Natural killer cell (primary cell): ENCODE measurements around the gene KLHL42. TPM values are rescaled to one million over a fixed set of nuclear protein-coding genes. Genes with fewer than 3 reads are reported as not detected.

Experiments
- ATAC-seq, 3 donors: fragments of 150-1000 bp in 2 of 3; fragments of 200-7000 bp in 1 of 3; cut with Tn5 transposase; 1 replicate in 1 of 3; 2 replicates in 2 of 3; pipeline ENCODE4 v1.10.0; 2021; ENCODE audit warnings: mild to moderate bottlenecking in 2 of 3, moderate library complexity in 2 of 3
- DNase-seq, 2 donors: peaks; one replicate each; pipeline versions ENCODE4 v3.0.0 to v3.0.0-alpha.2; 2013 to 2021; ENCODE audit warnings: mixed read lengths in 1 of 2
- H3K27ac ChIP-seq: one replicate; pipeline ENCODE4 v1.5.1; 2013; ENCODE audit warnings: mild to moderate bottlenecking, low read length
- H3K27me3 ChIP-seq: one replicate; pipeline ENCODE4 v1.6.1; 2013; ENCODE audit warnings: low read length; ENCODE audit not compliant: control insufficient read depth, insufficient read depth
- H3K36me3 ChIP-seq: one replicate; pipeline ENCODE4 v1.6.1; 2013; ENCODE audit warnings: low read length; ENCODE audit not compliant: control insufficient read depth, insufficient read depth
- H3K4me1 ChIP-seq: one replicate; pipeline ENCODE4 v1.6.1; 2013; ENCODE audit warnings: low read length; ENCODE audit not compliant: control insufficient read depth, insufficient read depth
- H3K4me3 ChIP-seq: one replicate; pipeline ENCODE4 v1.5.1; 2013; ENCODE audit warnings: low read length
- H3K9me3 ChIP-seq: one replicate; pipeline ENCODE4 v1.6.1; 2013; ENCODE audit warnings: low read length; ENCODE audit not compliant: control insufficient read depth, insufficient read depth
- H3K27ac Mint-ChIP-seq, 2 donors: one replicate each; pipeline ENCODE4 v1.8.0; 2022; ENCODE audit warnings: mild to moderate bottlenecking in 2 of 2, mixed read lengths in 2 of 2, moderate library complexity in 1 of 2
- H3K27me3 Mint-ChIP-seq, 2 donors: one replicate each; pipeline ENCODE4 v1.8.0; 2022; ENCODE audit warnings: low read depth in 2 of 2, mixed read lengths in 2 of 2
- H3K36me3 Mint-ChIP-seq: one replicate; pipeline ENCODE4 v1.8.0; 2022; ENCODE audit warnings: mixed read lengths
- H3K4me1 Mint-ChIP-seq, 2 donors: one replicate each; pipeline ENCODE4 v1.8.0; 2022; ENCODE audit warnings: mixed read lengths in 2 of 2
- H3K4me3 Mint-ChIP-seq: one replicate; pipeline ENCODE4 v1.8.0; 2022; ENCODE audit warnings: mild to moderate bottlenecking, moderate library complexity, mixed read lengths
- H3K9me3 Mint-ChIP-seq, 2 donors: one replicate each; pipeline ENCODE4 v1.8.0; 2022; ENCODE audit warnings: mixed read lengths in 2 of 2
- WGBS: methylation state at CpG from one replicate; pipeline ENCODE4 v1.1.7; 2013; ENCODE audit warnings: missing lambda C conversion rate; ENCODE audit not compliant: insufficient coverage; 5-methylcytosine and 5-hydroxymethylcytosine counted together
- intact Hi-C: fragments of 100-400 bp; cut with micrococcal nuclease; formaldehyde crosslinking; loops from one replicate; pipeline ENCODE4 v1.14.2; 2022
- total RNA-seq, 4 donors: library from RNA; stranded (reverse); fragments of 120-200 nt in 1 of 4; gene quantifications; one replicate each; pipeline versions ENCODE4 v1.2.3 to v1.2.4, GENCODE V29; 2013 to 2022
- TF ChIP-seq, protein P1 (sequence below): fragments of 200-600 bp; IDR thresholded peaks from one replicate; pipeline ENCODE4 v1.8.0; 2022; ENCODE audit warnings: antibody characterized with exemption

KLHL42 gene
- total RNA-seq, 3 donors from 2014 or later (not counting 1 experiment from before 2014, with no cell fraction given): 11.3 to 18.8 (median 14.7) TPM

DNA sequence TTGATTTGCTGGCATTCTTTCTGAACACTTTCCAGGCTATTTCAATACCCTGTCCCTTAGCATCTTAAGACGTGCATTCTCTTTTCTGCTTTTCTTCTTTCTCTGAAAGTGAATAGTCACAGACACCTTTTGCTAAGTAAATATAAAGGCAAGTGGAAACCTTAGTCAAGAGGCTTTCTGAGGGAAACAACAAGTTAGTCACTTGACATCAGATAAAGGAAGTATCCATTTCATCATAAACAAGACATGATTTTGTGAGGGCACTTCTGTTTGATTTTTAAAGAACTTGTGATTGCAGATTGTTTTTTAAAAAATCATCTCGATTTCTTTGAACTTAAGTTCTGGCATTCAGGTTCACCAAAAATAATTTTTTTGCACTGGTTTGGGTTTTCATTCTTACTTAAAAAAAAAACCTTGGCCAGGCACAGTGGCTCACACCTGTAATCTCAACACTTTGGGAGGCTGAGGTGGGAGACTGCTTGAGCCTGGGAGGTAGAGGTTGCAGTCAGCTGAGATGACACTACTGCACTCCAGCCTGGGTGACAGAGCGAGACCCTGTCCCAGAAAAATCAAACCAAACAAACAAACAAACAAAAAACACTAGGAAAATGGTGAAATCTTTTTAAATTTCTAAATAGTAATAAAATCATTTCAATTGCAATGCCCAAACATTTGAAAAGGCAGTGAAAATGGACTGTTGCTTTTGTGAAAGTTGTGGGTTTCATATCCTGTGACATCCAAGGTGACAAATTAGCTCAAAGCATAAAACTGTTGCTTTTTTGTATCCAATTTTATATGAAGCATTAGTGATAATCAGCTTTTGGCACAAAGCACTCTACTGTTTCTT is 8.3 kb upstream of the KLHL42 start:
- Mint-ChIP-seq H3K27me3 (no peaks in the 10 kb centered on the region), H3K36me3 (no peaks in the 10 kb centered on the region), H3K9me3 (no peaks in the 10 kb centered on the region), H3K4me1 (no peaks in the 10 kb centered on the region), H3K27ac (no peak overlapping the region), H3K4me3 (no peak overlapping the region)
- Histone ChIP-seq H3K36me3 (no peaks in the 10 kb centered on the region), H3K27ac (no peak overlapping the region), H3K4me3 (no peak overlapping the region), H3K9me3 (no peaks in the 10 kb centered on the region), H3K27me3 (no peaks in the 10 kb centered on the region), H3K4me1 (no peaks in the 10 kb centered on the region)
- no peak for DNase-seq
- intact Hi-C loops: no loop called here
- no peak for ATAC-seq
- TF ChIP-seq, protein P1, sequence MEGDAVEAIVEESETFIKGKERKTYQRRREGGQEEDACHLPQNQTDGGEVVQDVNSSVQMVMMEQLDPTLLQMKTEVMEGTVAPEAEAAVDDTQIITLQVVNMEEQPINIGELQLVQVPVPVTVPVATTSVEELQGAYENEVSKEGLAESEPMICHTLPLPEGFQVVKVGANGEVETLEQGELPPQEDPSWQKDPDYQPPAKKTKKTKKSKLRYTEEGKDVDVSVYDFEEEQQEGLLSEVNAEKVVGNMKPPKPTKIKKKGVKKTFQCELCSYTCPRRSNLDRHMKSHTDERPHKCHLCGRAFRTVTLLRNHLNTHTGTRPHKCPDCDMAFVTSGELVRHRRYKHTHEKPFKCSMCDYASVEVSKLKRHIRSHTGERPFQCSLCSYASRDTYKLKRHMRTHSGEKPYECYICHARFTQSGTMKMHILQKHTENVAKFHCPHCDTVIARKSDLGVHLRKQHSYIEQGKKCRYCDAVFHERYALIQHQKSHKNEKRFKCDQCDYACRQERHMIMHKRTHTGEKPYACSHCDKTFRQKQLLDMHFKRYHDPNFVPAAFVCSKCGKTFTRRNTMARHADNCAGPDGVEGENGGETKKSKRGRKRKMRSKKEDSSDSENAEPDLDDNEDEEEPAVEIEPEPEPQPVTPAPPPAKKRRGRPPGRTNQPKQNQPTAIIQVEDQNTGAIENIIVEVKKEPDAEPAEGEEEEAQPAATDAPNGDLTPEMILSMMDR: no peak
- whole genome bisulfite sequencing: 88% methylated on average over 2 of the region's 3 CpGs

DNA sequence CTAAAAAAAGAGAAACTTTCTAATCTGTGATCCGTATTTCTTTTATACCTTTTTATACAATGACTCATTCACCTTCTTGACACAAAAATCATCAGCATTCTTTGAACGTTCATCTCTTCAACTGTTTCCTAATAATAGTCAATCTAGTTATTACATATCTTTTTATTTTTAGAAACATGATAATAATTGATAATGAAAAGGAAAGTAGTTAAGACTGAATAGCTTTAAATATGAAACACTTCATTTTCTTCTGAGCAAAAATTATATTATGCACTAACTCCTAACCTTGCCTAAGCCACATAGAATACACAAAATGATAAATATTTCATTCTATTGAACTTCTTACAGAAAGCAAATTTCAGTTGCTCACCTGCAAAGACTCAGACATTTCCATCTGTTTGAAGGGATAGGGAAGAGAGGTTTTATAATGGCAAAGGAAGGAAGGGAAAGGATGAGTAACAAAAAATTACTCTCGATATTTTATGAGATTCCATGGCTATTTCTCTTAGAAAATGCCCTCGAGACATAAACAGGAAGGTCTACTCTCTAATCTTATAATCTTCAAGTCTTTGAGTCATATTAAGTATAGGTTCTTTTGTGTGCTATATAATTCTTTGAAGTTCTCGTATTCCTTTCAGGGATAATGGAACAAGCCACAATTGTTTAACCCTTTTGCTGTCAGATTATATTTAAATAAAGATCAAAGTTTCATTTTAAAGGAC is 7.5 kb upstream of the KLHL42 start:
- no CpG with 5 or more reads among the region's 5 CpGs for WGBS
- intact Hi-C loops: no loop called here
- no peaks in the 10 kb centered on the region for H3K4me1 Mint-ChIP-seq

DNA sequence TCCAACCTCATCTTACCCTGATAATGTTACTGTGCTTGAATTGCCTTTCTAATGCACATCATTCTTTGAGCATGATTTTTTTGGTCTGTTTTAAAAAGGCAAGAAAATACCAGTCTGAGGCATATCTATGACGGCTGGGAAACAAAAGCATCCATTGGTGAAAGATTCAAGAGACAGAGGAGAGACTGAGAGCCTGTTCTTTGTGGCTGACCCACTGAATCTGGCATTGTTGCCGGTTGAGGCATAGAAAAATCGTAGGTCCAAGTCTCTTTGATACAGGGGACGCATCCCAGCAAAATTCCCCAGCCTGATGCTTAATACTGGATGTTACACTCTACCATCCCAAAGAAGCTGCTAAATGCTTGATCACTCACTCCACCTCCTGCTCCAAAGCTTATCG is 2.9 kb upstream of the KLHL42 start:
- no peaks in the 10 kb centered on the region for H3K27me3 Mint-ChIP-seq
- ATAC-seq: no peak
- H3K4me1 ChIP-seq: peaks cover 20% of the 10 kb centered on the region
- intact Hi-C loops: no loop called here
- H3K27me3 ChIP-seq: no peaks in the 10 kb centered on the region
- H3K4me3 ChIP-seq: no peak overlapping the region
- H3K9me3 ChIP-seq: no peaks in the 10 kb centered on the region
- TF ChIP-seq, protein P1: no peak
- H3K36me3 ChIP-seq: no peaks in the 10 kb centered on the region
- DNase-seq: no peak
- H3K9me3 Mint-ChIP-seq: no peaks in the 10 kb centered on the region
- no peak overlapping the region for H3K27ac Mint-ChIP-seq
- H3K36me3 Mint-ChIP-seq: no peaks in the 10 kb centered on the region
- H3K27ac ChIP-seq: no peak overlapping the region
- H3K4me1 Mint-ChIP-seq: peaks cover 13 to 20% of the 10 kb centered on the region in 2 donors
- 94% methylated on average over 5 of the region's 5 CpGs for WGBS
- no peak overlapping the region for H3K4me3 Mint-ChIP-seq

More for the DNA sequence above, 7.5 kb upstream of the KLHL42 start:
- Mint-ChIP-seq H3K9me3 (no peaks in the 10 kb centered on the region), H3K4me3 (no peak overlapping the region), H3K36me3 (no peaks in the 10 kb centered on the region), H3K27ac (no peak overlapping the region), H3K27me3 (no peaks in the 10 kb centered on the region)
- no peak overlapping the region for H3K4me3 ChIP-seq
- TF ChIP-seq, protein P1: no peak
- DNase-seq (no peak), ATAC-seq (no peak)
- no peaks in the 10 kb centered on the region for H3K9me3 ChIP-seq
- H3K36me3 ChIP-seq: no peaks in the 10 kb centered on the region
- H3K27ac ChIP-seq: no peak overlapping the region
- H3K4me1 ChIP-seq: no peaks in the 10 kb centered on the region
- no peaks in the 10 kb centered on the region for H3K27me3 ChIP-seq
